Muscle of leg (tissue), 11 donors: ENCODE results near the gene TIMM23B. TPM values are rescaled to one million over a fixed set of nuclear protein-coding genes. Genes with fewer than 3 reads are reported as not detected.
A peak's percentile ranks its signal among the peaks of the same experiment; 100 is the strongest.
"Not testable (repeated sequence)": the region's sequence is repeated elsewhere in the genome, so short reads cannot be mapped to it uniquely, and the experiment has no call there.

ENCODE experiments used
- DNase-seq: peaks from one replicate; pipeline ENCODE4 v3.0.0; 2013
- H3K27ac ChIP-seq: one replicate; pipeline ENCODE4 v1.5.1; 2013; ENCODE audit warnings: mild to moderate bottlenecking, low read length, control low read depth
- H3K27me3 ChIP-seq: one replicate; pipeline ENCODE4 v1.6.1; 2013; ENCODE audit warnings: low read length; ENCODE audit not compliant: control insufficient read depth, insufficient read depth
- H3K36me3 ChIP-seq: one replicate; pipeline ENCODE4 v1.6.1; 2013; ENCODE audit warnings: low read length; ENCODE audit not compliant: control insufficient read depth, insufficient read depth
- H3K4me1 ChIP-seq: one replicate; pipeline ENCODE4 v1.6.1; 2013; ENCODE audit warnings: low read length; ENCODE audit not compliant: control insufficient read depth, insufficient read depth
- H3K4me3 ChIP-seq: one replicate; pipeline ENCODE4 v1.5.1; 2013; ENCODE audit warnings: low read length, control low read depth
- H3K9me3 ChIP-seq: replicated peaks from 2 replicates; pipeline ENCODE4 v1.6.1; 2013; ENCODE audit warnings: low read depth, low read length; ENCODE audit not compliant: control insufficient read depth
- WGBS: methylation state at CpG from one replicate; pipeline ENCODE4 v1.1.5; 2013; ENCODE audit warnings: missing lambda C conversion rate; ENCODE audit not compliant: insufficient coverage; 5-methylcytosine and 5-hydroxymethylcytosine counted together
- polyA plus RNA-seq, 8 donors: library from polyadenylated mRNA; unstranded; fragments of 120-200 nt; gene quantifications; one replicate each; pipeline versions ENCODE4 v1.2.1 to v1.2.3, GENCODE V29; 2013; ENCODE audit warnings: inconsistent platforms in 1 of 8, low replicate concordance in 1 of 8; ENCODE audit not compliant: insufficient read length in 8 of 8, insufficient read depth in 1 of 8
- total RNA-seq: library from RNA; stranded (reverse); fragments of 120-200 nt; gene quantifications from one replicate; pipeline ENCODE4 v1.2.4, GENCODE V29; 2013

The TIMM23B gene
- total and polyA plus RNA-seq, 9 donors = 11.4 to 23.5 (median 13.8) TPM

GRCh38 chr10:49923572-49923971 lies 18.3 kb upstream of the TIMM23B start:
- DNase-seq, H3K27me3 ChIP-seq, H3K9me3 ChIP-seq, H3K36me3 ChIP-seq, H3K4me1 ChIP-seq, H3K27ac ChIP-seq, H3K4me3 ChIP-seq: not testable (repeated sequence)
- no CpG with 5 or more reads among the region's 4 CpGs for WGBS

- H3K27me3 ChIP-seq, H3K27ac ChIP-seq, H3K9me3 ChIP-seq, H3K4me3 ChIP-seq, H3K36me3 ChIP-seq, DNase-seq, H3K4me1 ChIP-seq: not testable (repeated sequence)
- WGBS = 80% methylated on average over 1 of the region's 5 CpGs
Observed at GRCh38 chr10:49931276-49931675, 10.6 kb upstream of the TIMM23B start.

- not testable (repeated sequence) for H3K27ac ChIP-seq, DNase-seq, H3K36me3 ChIP-seq, H3K4me3 ChIP-seq, H3K9me3 ChIP-seq, H3K27me3 ChIP-seq, H3K4me1 ChIP-seq
- WGBS = no CpG with 5 or more reads among the region's 7 CpGs
Observed at GRCh38 chr10:49931959-49932728, 9.7 kb upstream of the TIMM23B start.

- H3K9me3 ChIP-seq, H3K36me3 ChIP-seq, H3K27me3 ChIP-seq, H3K4me1 ChIP-seq: not testable (repeated sequence)
- peak; percentile 0 for DNase-seq
- Histone ChIP-seq H3K27ac (peak overlapping the region; percentile 55), H3K4me3 (peak overlapping the region; percentile 73)
- 0% methylated on average over 5 of the region's 12 CpGs for WGBS
Observed at GRCh38 chr10:49942339-49942705, 469 bp downstream of the TIMM23B start.

GRCh38 chr10:49943607-49944006 lies 1.8 kb downstream of the TIMM23B start:
- not testable (repeated sequence) for H3K4me3 ChIP-seq, H3K27me3 ChIP-seq, H3K36me3 ChIP-seq, H3K4me1 ChIP-seq, DNase-seq, H3K27ac ChIP-seq, H3K9me3 ChIP-seq
- WGBS = 67% methylated on average over 1 of the region's 2 CpGs

GRCh38 chr10:49948142-49948541 lies 6.3 kb downstream of the TIMM23B start:
- H3K4me3 ChIP-seq, H3K27ac ChIP-seq, H3K9me3 ChIP-seq, H3K27me3 ChIP-seq, H3K36me3 ChIP-seq, DNase-seq, H3K4me1 ChIP-seq: not testable (repeated sequence)
- WGBS = no CpG with 5 or more reads among the region's 2 CpGs

- H3K36me3 ChIP-seq, H3K4me1 ChIP-seq, H3K4me3 ChIP-seq, H3K27me3 ChIP-seq, H3K27ac ChIP-seq, H3K9me3 ChIP-seq, DNase-seq: not testable (repeated sequence)
- WGBS = 100% methylated on average over 1 of the region's 2 CpGs
Observed at GRCh38 chr10:49948737-49949136, 6.9 kb downstream of the TIMM23B start.

- no CpG with 5 or more reads among the region's 3 CpGs for WGBS
- H3K27me3 ChIP-seq, H3K4me1 ChIP-seq, H3K36me3 ChIP-seq, H3K27ac ChIP-seq, H3K4me3 ChIP-seq, H3K9me3 ChIP-seq, DNase-seq: not testable (repeated sequence)
Observed at GRCh38 chr10:49952006-49952405, 10.2 kb downstream of the TIMM23B start.

GRCh38 chr10:49953122-49953521 lies 11.3 kb downstream of the TIMM23B start:
- WGBS = no CpG with 5 or more reads among the region's 3 CpGs
- not testable (repeated sequence) for H3K27me3 ChIP-seq, H3K4me1 ChIP-seq, H3K27ac ChIP-seq, H3K4me3 ChIP-seq, DNase-seq, H3K36me3 ChIP-seq, H3K9me3 ChIP-seq

GRCh38 chr10:49970331-49970857 lies 28.5 kb downstream of the TIMM23B start:
- H3K27ac ChIP-seq, H3K4me3 ChIP-seq, DNase-seq, H3K4me1 ChIP-seq, H3K27me3 ChIP-seq, H3K9me3 ChIP-seq, H3K36me3 ChIP-seq: not testable (repeated sequence)
- WGBS = 95% methylated on average over 5 of the region's 37 CpGs

GRCh38 chr10:49971466-49971865 lies 29.6 kb downstream of the TIMM23B start:
- not testable (repeated sequence) for H3K36me3 ChIP-seq, DNase-seq, H3K27ac ChIP-seq, H3K9me3 ChIP-seq, H3K4me3 ChIP-seq, H3K27me3 ChIP-seq, H3K4me1 ChIP-seq
- no CpG with 5 or more reads among the region's 2 CpGs for WGBS
